Caco-2 (cell line): ENCODE measurements around the gene ANXA2. TPM values are rescaled to one million over a fixed set of nuclear protein-coding genes. Genes with fewer than 3 reads are reported as not detected.
A peak's percentile ranks its signal among the peaks of the same experiment; 100 is the strongest.

Experiments used
- BruUV-seq: library from RNA; stranded (reverse); fragments of 400-500 nt; replicated peaks from 2 replicates; lab custom pipeline; 2021; lab: Mats Ljungman, UMichigan
- CTCF ChIA-PET: fragments of 300-600 bp; sonication (Branson Sonifier 250); formaldehyde crosslinking; loops from one replicate; lab custom pipeline; 2022; ENCODE audit warnings: antibody characterized with exemption; lab: Charles Lee
- POLR2A ChIA-PET: fragments of 300-600 bp; sonication (Branson Sonifier 250); formaldehyde crosslinking; loops from one replicate; lab custom pipeline; 2022; ENCODE audit warnings: antibody characterized with exemption; lab: Charles Lee
- DNase-seq, 2 experiments: peaks; one replicate each; pipeline versions ENCODE4 v3.0.0 to v3.0.0-alpha.2; 2020 to 2022
- H3K27me3 ChIP-seq: replicated peaks from 2 replicates; pipeline ENCODE4 v1.6.0; 2011; ENCODE audit warnings: low read length; ENCODE audit not compliant: control insufficient read depth, insufficient read depth
- H3K36me3 ChIP-seq: 2 replicates; pipeline ENCODE4 v1.5.1; 2011; ENCODE audit warnings: low read length; ENCODE audit not compliant: control insufficient read depth, insufficient read depth
- H3K4me1 ChIP-seq: fragments of 250-450 bp; sonication (Bioruptor Pico); 2 replicates; pipeline ENCODE4 v1.5.1; 2020; ENCODE audit warnings: mild to moderate bottlenecking
- H3K4me3 ChIP-seq: 2 replicates; pipeline ENCODE4 v1.5.1; 2011; ENCODE audit warnings: low read depth, mild to moderate bottlenecking, control low read depth, low read length
- H3K9me3 ChIP-seq: fragments of 250-450 bp; sonication (Bioruptor Pico); 2 replicates; pipeline ENCODE4 v1.5.1; 2020; ENCODE audit warnings: mild to moderate bottlenecking, moderate library complexity
- H3K27ac Mint-ChIP-seq: one replicate; pipeline ENCODE4 v1.8.0; 2022; ENCODE audit warnings: mixed read lengths; ENCODE audit not compliant: unreplicated experiment
- H3K27me3 Mint-ChIP-seq: one replicate; pipeline ENCODE4 v1.8.0; 2022; ENCODE audit warnings: mixed read lengths; ENCODE audit not compliant: insufficient read depth, unreplicated experiment
- H3K36me3 Mint-ChIP-seq: one replicate; pipeline ENCODE4 v1.8.0; 2022; ENCODE audit warnings: mild to moderate bottlenecking, mixed read lengths; ENCODE audit not compliant: insufficient read depth, unreplicated experiment
- H3K4me1 Mint-ChIP-seq: one replicate; pipeline ENCODE4 v1.8.0; 2022; ENCODE audit warnings: low read depth, mixed read lengths; ENCODE audit not compliant: unreplicated experiment
- H3K4me3 Mint-ChIP-seq: one replicate; pipeline ENCODE4 v1.8.0; 2022; ENCODE audit warnings: mild to moderate bottlenecking, moderate library complexity, mixed read lengths; ENCODE audit not compliant: unreplicated experiment
- H3K9me3 Mint-ChIP-seq: one replicate; pipeline ENCODE4 v1.8.0; 2022; ENCODE audit warnings: mixed read lengths; ENCODE audit not compliant: unreplicated experiment
- intact Hi-C: fragments of 100-400 bp; cut with micrococcal nuclease; formaldehyde crosslinking; loops from one replicate; pipeline ENCODE4 v1.10.0; 2022; ENCODE audit not compliant: unreplicated experiment
- total RNA-seq: library from RNA; stranded (reverse); gene quantifications from 2 replicates; pipeline ENCODE4 v1.2.3, GENCODE V29; 2022
- TF ChIP-seq, protein P1 (sequence below), 2 experiments: fragments of 200-600 bp in 1 of 2; IDR thresholded peaks; 1 replicate in 1 of 2; 2 replicates in 1 of 2; pipeline versions ENCODE4 v1.5.1 to v1.8.0; 2011 to 2022; ENCODE audit warnings: antibody characterized with exemption in 1 of 2, control low read depth in 1 of 2, inconsistent platforms in 1 of 2, low read depth in 1 of 2, low read length in 1 of 2, mild to moderate bottlenecking in 1 of 2, moderate library complexity in 1 of 2; ENCODE audit not compliant: insufficient read depth in 1 of 2, severe bottlenecking in 1 of 2, unreplicated experiment in 1 of 2

The ANXA2 gene
- total RNA-seq, 1 experiment from 2014 or later: 1,141 TPM

DNA sequence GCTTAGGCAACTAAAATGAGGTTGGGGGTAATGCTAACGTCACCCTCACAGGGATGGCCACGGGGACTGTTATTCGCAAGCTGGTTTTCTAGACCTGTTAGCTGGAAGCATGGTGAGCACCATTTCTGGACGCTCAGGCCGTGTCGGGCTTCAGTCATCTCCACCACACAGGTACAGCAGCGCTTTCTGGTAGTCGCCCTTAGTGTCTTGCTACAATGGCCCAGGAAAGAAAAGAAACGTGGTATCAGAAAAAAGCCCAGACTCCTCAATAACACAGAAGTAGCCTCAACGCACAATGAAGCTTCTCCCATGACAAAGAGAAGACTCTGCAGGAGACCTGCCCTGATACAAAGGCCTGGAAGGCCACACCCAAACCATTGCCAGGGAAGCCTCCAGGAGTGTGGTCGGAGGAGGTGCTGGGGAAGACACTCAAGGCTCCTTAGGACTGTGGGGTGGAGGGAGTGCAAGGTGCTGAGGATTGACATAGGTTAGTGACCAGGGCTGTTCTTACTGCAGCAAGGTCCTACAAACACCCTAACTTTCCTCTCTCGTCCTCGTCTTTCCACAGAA, 50.2 kb downstream of the ANXA2 start:
- peaks cover 17% of the 10 kb centered on the region for H3K4me1 Mint-ChIP-seq
- H3K9me3 Mint-ChIP-seq: no peaks in the 10 kb centered on the region
- ChIA-PET CTCF (no interaction called here), POLR2A (no interaction called here)
- peaks cover 99% of the 10 kb centered on the region for H3K36me3 Mint-ChIP-seq
- no peak for DNase-seq
- Histone ChIP-seq H3K9me3 (no peaks in the 10 kb centered on the region), H3K36me3 (peaks cover 5% of the 10 kb centered on the region), H3K4me1 (no peaks in the 10 kb centered on the region), H3K27me3 (no peaks in the 10 kb centered on the region), H3K4me3 (no peak overlapping the region)
- TF ChIP-seq, protein P1, sequence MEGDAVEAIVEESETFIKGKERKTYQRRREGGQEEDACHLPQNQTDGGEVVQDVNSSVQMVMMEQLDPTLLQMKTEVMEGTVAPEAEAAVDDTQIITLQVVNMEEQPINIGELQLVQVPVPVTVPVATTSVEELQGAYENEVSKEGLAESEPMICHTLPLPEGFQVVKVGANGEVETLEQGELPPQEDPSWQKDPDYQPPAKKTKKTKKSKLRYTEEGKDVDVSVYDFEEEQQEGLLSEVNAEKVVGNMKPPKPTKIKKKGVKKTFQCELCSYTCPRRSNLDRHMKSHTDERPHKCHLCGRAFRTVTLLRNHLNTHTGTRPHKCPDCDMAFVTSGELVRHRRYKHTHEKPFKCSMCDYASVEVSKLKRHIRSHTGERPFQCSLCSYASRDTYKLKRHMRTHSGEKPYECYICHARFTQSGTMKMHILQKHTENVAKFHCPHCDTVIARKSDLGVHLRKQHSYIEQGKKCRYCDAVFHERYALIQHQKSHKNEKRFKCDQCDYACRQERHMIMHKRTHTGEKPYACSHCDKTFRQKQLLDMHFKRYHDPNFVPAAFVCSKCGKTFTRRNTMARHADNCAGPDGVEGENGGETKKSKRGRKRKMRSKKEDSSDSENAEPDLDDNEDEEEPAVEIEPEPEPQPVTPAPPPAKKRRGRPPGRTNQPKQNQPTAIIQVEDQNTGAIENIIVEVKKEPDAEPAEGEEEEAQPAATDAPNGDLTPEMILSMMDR (IDR thresholded peaks at IDR 0.05; ENCODE audit: insufficient read depth in 1 of 2, low read depth in 1 of 2, low read length in 1 of 2, severe bottlenecking in 1 of 2, unreplicated experiment in 1 of 2): no peak
- H3K27me3 Mint-ChIP-seq: no peaks in the 10 kb centered on the region
- H3K27ac Mint-ChIP-seq: peak overlapping the region; percentile 11
- intact Hi-C loops: no loop called here
- no peak overlapping the region for H3K4me3 Mint-ChIP-seq
- BruUV-seq: no TSS peak

DNA sequence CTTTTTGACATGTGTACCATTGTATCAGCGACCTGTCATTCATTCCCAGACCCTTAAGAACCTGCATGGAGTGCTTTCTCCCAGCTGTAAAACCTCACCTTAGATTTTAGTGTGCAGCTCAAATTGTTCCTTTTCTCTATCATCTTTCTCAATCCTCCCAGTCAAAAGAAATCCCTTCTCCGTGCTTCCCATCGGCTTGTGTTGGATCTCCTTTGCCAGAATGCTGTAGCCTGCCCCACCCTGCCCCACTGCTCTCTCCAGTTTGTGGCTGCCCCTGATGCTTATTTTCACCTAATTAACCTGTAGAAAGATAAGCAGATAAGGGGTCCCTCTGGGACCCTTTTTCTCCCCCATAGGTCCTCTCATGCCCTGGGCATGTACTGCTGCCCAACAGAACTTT, 51.1 kb downstream of the ANXA2 start:
- CTCF ChIA-PET: no interaction called here
- Histone ChIP-seq H3K4me3 (no peak overlapping the region), H3K4me1 (no peaks in the 10 kb centered on the region), H3K27me3 (no peaks in the 10 kb centered on the region), H3K36me3 (peaks cover 3% of the 10 kb centered on the region), H3K9me3 (no peaks in the 10 kb centered on the region)
- POLR2A ChIA-PET: no interaction called here
- TF ChIP-seq, protein P1 (IDR thresholded peaks at IDR 0.05; ENCODE audit: insufficient read depth in 1 of 2, low read depth in 1 of 2, low read length in 1 of 2, severe bottlenecking in 1 of 2, unreplicated experiment in 1 of 2): no peak
- Mint-ChIP-seq H3K27me3 (no peaks in the 10 kb centered on the region), H3K4me1 (peaks cover 7% of the 10 kb centered on the region), H3K4me3 (no peak overlapping the region), H3K27ac (peak overlapping the region; percentile 26), H3K36me3 (peaks cover 96% of the 10 kb centered on the region), H3K9me3 (no peaks in the 10 kb centered on the region)
- DNase-seq: no peak
- no TSS peak for BruUV-seq
- intact Hi-C loops: no loop called here

DNA sequence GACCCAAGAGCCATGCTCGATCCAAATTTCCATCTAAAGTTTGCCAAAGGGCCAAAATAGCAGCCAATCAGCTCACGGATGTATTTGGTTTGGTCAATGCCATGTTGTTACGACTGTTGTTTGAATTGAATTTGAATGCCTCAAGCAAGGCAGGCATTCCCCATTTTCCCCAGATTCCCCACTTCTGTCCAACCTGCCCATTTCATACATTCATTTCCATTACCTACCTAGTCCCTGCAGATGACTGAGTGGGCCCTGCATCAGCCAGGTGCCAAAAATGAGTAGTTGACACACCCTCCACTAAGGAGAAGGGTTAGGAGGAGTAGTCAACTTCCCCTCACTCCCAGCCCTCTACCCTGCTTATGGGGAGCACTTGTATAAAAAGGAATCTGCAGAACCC, 51.7 kb downstream of the ANXA2 start:
- POLR2A ChIA-PET: no interaction called here
- no TSS peak for BruUV-seq

More for the DNA sequence above, 51.7 kb downstream of the ANXA2 start:
- H3K4me3 ChIP-seq: no peak overlapping the region
- H3K27me3 ChIP-seq: no peaks in the 10 kb centered on the region
- intact Hi-C loops: no loop called here
- DNase-seq: no peak
- TF ChIP-seq, protein P1 (IDR thresholded peaks at IDR 0.05; ENCODE audit: insufficient read depth in 1 of 2, low read depth in 1 of 2, low read length in 1 of 2, severe bottlenecking in 1 of 2, unreplicated experiment in 1 of 2): no peak
- peaks cover 3% of the 10 kb centered on the region for H3K36me3 ChIP-seq
- CTCF ChIA-PET: no interaction called here
- H3K9me3 Mint-ChIP-seq: no peaks in the 10 kb centered on the region
- H3K27ac Mint-ChIP-seq: peak overlapping the region; percentile 26
- H3K36me3 Mint-ChIP-seq: peaks cover 90% of the 10 kb centered on the region
- no peaks in the 10 kb centered on the region for H3K9me3 ChIP-seq
- H3K27me3 Mint-ChIP-seq: no peaks in the 10 kb centered on the region
- H3K4me3 Mint-ChIP-seq: no peak overlapping the region
- H3K4me1 Mint-ChIP-seq: peaks cover 7% of the 10 kb centered on the region
- no peaks in the 10 kb centered on the region for H3K4me1 ChIP-seq
